ENCODE data around the gene HOXA1. TPM values are rescaled to one million over a fixed set of nuclear protein-coding genes. Genes with fewer than 3 reads are reported as not detected.

Gene HOXA1
- 8.8 TPM for total RNA-seq (2021; ENCODE audit: unreplicated experiment)
- polyA plus RNA-seq (2012; ENCODE audit: insufficient read length): 5.3 TPM
- percentile 67 among the genes with signal in this experiment for Bru-seq, nascent RNA
- percentile 91 among the genes with signal in this experiment for BruChase-seq, experiment 1, labeled RNA remaining after a 2-hour chase
- BruChase-seq, experiment 2, labeled RNA remaining after a 6-hour chase: percentile 63 among the genes with signal in this experiment
- long read RNA-seq, partial matches to known transcripts: 0 of 5 reads
- long read RNA-seq, other reads (novel, unspliced or antisense): 0 of 5 reads

DNA sequence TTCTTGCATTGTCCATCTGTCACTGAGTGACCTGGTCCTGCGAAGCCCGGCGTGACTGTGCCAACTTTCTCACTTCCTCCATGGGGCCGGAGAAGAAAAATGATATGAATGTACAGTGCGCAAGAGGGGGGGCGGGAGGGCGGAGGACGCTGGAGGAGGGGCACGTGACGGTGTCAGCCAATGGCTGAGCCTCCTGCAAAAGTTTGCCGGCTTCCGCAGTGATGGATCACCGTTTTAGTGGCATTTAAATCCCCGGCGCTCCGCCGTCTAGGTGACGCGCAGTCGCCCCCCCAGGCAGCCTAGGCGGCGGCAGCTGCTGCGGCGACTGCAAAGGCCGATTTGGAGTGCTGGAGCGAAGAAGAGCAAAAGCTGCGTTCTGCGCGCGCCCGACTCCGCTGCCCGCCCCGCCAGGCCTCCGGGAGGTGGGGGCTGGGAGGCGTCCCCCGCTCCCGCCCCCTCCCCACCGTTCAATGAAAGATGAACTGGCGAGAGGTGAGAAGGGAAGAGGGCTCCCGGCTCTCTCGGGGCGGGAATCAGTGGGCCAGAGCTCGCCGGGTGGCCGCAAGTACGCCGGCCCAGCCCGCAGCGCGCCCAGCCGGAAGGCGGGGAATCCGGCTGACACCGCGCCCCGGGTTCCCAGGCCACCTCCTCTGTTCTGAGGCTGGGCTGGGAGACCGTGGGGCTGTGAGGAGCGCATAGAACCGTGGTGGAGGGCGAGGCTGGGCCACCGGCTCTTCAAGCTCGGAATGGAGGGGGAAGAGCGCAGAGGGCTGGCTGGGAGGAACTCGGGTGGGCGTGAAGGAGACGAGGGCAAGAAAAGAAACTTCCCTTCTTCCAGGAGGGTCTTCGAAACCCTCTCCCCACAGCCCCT is at the start of gene HOXA1:
TSS of gene HOXA1 (minus strand) at position 104 of the 871 bp plus-strand sequence. CDS start at position 16, 88 bp downstream.
- DNase-seq (ENCODE audit: low read depth, low spot score) (no peak), ATAC-seq (peak; percentile 84)
- Histone ChIP-seq H3K36me3 (ENCODE audit: control insufficient read depth, insufficient read depth, low read length) (peaks cover 9% of the 10 kb centered on the region; the same call in 1 of the 2 replicates), H3K4me3 (ENCODE audit: low read depth in 2 of 2, low read length in 2 of 2) (peak within 1 kb of the TSS; percentile 85 to 93), H3K27me3 (ENCODE audit: control insufficient read depth, insufficient read depth, low read length) (no peaks in the 10 kb centered on the region), H3K4me1 (ENCODE audit: control insufficient read depth, insufficient read depth, low read length) (peaks cover 60% of the 10 kb centered on the region), H3K27ac (ENCODE audit: low read length) (peak within 1 kb of the TSS; percentile 99), H3K9me3 (ENCODE audit: control insufficient read depth, insufficient read depth, low read depth, low read length) (no peaks in the 10 kb centered on the region)
- ChIA-PET POLR2A (interaction anchor here (0.6 to 4.0 kb wide), 4 partner anchors 15 to 239 kb away, joined by 3 to 21 read pairs (median 10); no protein-coding TSS in a partner anchor), CTCF (interaction anchor here (0.5 to 1.1 kb wide), 3 partner anchors 59 to 239 kb away, joined by 3 to 6 read pairs (median 3); no protein-coding TSS in a partner anchor)
- TF ChIP-seq SIN3A (IDR thresholded peaks at IDR 0.05; ENCODE audit: borderline replicate concordance, insufficient read depth, low read depth, low read length) (peak; percentile 97), POLR2AphosphoS5 (IDR thresholded peaks at IDR 0.05; ENCODE audit: low read depth, low read length) (peak; percentile 71), TCF7L2 (IDR thresholded peaks at IDR 0.05; ENCODE audit: low read depth, low read length) (peak; percentile 69)
- TF ChIP-seq, protein P1, sequence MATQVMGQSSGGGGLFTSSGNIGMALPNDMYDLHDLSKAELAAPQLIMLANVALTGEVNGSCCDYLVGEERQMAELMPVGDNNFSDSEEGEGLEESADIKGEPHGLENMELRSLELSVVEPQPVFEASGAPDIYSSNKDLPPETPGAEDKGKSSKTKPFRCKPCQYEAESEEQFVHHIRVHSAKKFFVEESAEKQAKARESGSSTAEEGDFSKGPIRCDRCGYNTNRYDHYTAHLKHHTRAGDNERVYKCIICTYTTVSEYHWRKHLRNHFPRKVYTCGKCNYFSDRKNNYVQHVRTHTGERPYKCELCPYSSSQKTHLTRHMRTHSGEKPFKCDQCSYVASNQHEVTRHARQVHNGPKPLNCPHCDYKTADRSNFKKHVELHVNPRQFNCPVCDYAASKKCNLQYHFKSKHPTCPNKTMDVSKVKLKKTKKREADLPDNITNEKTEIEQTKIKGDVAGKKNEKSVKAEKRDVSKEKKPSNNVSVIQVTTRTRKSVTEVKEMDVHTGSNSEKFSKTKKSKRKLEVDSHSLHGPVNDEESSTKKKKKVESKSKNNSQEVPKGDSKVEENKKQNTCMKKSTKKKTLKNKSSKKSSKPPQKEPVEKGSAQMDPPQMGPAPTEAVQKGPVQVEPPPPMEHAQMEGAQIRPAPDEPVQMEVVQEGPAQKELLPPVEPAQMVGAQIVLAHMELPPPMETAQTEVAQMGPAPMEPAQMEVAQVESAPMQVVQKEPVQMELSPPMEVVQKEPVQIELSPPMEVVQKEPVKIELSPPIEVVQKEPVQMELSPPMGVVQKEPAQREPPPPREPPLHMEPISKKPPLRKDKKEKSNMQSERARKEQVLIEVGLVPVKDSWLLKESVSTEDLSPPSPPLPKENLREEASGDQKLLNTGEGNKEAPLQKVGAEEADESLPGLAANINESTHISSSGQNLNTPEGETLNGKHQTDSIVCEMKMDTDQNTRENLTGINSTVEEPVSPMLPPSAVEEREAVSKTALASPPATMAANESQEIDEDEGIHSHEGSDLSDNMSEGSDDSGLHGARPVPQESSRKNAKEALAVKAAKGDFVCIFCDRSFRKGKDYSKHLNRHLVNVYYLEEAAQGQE (IDR thresholded peaks at IDR 0.05; ENCODE audit: insufficient read depth in 1 of 2, low read depth in 2 of 2, low read length in 1 of 2): no peak
- TF ChIP-seq, protein P2, sequence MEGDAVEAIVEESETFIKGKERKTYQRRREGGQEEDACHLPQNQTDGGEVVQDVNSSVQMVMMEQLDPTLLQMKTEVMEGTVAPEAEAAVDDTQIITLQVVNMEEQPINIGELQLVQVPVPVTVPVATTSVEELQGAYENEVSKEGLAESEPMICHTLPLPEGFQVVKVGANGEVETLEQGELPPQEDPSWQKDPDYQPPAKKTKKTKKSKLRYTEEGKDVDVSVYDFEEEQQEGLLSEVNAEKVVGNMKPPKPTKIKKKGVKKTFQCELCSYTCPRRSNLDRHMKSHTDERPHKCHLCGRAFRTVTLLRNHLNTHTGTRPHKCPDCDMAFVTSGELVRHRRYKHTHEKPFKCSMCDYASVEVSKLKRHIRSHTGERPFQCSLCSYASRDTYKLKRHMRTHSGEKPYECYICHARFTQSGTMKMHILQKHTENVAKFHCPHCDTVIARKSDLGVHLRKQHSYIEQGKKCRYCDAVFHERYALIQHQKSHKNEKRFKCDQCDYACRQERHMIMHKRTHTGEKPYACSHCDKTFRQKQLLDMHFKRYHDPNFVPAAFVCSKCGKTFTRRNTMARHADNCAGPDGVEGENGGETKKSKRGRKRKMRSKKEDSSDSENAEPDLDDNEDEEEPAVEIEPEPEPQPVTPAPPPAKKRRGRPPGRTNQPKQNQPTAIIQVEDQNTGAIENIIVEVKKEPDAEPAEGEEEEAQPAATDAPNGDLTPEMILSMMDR (IDR thresholded peaks at IDR 0.05): no peak; the same call in 1 of the 2 replicates
- in situ Hi-C loops (cut with HindIII; ENCODE audit: low pct_unique_long_range_greater_than_20kb, low sequenced_read_pairs): no loop called here
- intact Hi-C loops (cut with micrococcal nuclease; ENCODE audit: unreplicated experiment): loop anchor here (2.0 to 10.0 kb wide), 2 partner anchors 61 to 231 kb away; partner anchors contain the start of gene SKAP2
- no TSS peak for BruUV-seq (replicated peaks)

DNA sequence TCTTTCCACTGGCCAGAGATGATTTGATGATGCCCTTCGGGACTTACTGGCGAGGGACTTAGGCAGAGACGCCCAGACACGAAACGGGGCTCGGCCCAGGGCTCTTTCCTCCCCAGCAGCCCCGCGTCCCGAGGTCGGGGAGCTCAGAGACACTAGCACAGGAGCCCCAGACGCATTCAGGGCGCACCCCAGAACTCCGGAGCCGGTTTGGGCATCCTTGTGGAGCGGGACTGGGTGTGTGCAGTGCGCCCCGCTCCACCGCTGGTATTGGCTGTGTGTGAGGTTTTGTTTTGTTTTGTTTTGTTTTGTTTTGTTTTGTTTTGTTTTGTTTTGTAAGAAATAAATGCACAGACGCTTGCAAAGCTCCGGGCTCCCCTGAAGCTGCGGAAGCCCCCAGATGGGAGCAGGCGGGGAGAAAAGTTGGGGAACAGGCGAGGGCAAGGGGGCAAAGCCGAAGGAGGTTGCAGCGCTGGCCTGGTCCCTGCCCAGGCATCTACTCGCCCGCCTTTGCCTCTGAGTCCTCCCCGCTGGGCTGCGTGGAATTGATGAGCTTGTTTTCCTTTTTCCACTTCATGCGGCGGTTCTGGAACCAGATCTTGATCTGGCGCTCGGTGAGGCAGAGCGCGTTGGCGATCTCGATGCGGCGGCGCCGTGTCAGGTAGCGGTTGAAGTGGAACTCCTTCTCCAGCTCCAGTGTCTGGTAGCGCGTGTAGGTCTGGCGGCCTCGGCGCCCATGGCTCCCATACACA is 49.5 kb upstream of the HOXA1 start:
- no peak for DNase-seq (ENCODE audit: low read depth, low spot score)
- H3K4me1 ChIP-seq (ENCODE audit: control insufficient read depth, insufficient read depth, low read length): peaks cover 30% of the 10 kb centered on the region

More for the DNA sequence above, 49.5 kb upstream of the HOXA1 start:
- Histone ChIP-seq H3K4me3 (ENCODE audit: low read depth in 2 of 2, low read length in 2 of 2) (no peak overlapping the region), H3K27me3 (ENCODE audit: control insufficient read depth, insufficient read depth, low read length) (no peaks in the 10 kb centered on the region), H3K9me3 (ENCODE audit: control insufficient read depth, insufficient read depth, low read depth, low read length) (no peaks in the 10 kb centered on the region), H3K36me3 (ENCODE audit: control insufficient read depth, insufficient read depth, low read length) (no peaks in the 10 kb centered on the region), H3K27ac (ENCODE audit: low read length) (no peak overlapping the region)
- intact Hi-C loops (cut with micrococcal nuclease; ENCODE audit: unreplicated experiment) (no loop called here), in situ Hi-C loops (cut with HindIII; ENCODE audit: low pct_unique_long_range_greater_than_20kb, low sequenced_read_pairs) (no loop called here)
- TF ChIP-seq, protein P2 (IDR thresholded peaks at IDR 0.05): no peak
- TF ChIP-seq TCF7L2 (IDR thresholded peaks at IDR 0.05; ENCODE audit: low read depth, low read length) (no peak), POLR2AphosphoS5 (IDR thresholded peaks at IDR 0.05; ENCODE audit: low read depth, low read length) (no peak), SIN3A (IDR thresholded peaks at IDR 0.05; ENCODE audit: borderline replicate concordance, insufficient read depth, low read depth, low read length) (no peak)
- TF ChIP-seq, protein P1 (IDR thresholded peaks at IDR 0.05; ENCODE audit: insufficient read depth in 1 of 2, low read depth in 2 of 2, low read length in 1 of 2): no peak
- CTCF ChIA-PET: interaction anchor here (0.6 kb wide), 1 partner anchor 463 kb away, joined by 3 read pairs; no protein-coding TSS in a partner anchor
- POLR2A ChIA-PET: interaction anchor here (0.6 kb wide), 1 partner anchor 343 kb away, joined by 3 read pairs; no protein-coding TSS in a partner anchor
- no TSS peak for BruUV-seq (replicated peaks)
- ATAC-seq: no peak
